Suprapubic skin (tissue), 4 donors: ENCODE measurements around the gene LHFPL3.

Source experiments
- EP300 ChIP-seq: sonication (generic); formaldehyde crosslinking; IDR thresholded peaks from one replicate; pipeline ENCODE4 v1.6.1; 2017; ENCODE audit warnings: antibody characterized with exemption
- POLR2A ChIP-seq, 2 donors: fragments of 450-650 bp; IDR thresholded peaks; one replicate each; pipeline ENCODE4 v1.6.1; 2017; ENCODE audit warnings: antibody characterized with exemption in 2 of 2, mild to moderate bottlenecking in 2 of 2, moderate library complexity in 2 of 2
- POLR2AphosphoS5 ChIP-seq, 3 donors: sonication (generic); formaldehyde crosslinking; IDR thresholded peaks; one replicate each; pipeline ENCODE4 v1.6.1; 2017; ENCODE audit warnings: antibody characterized with exemption in 3 of 3
- TF ChIP-seq, protein P1 (sequence below), 2 donors: fragments of 200-600 bp in 1 of 2; fragments of 450-650 bp in 1 of 2; sonication (generic) in 1 of 2; IDR thresholded peaks; one replicate each; pipeline ENCODE4 v1.5.1; 2016 to 2019; ENCODE audit warnings: antibody characterized with exemption in 2 of 2, mild to moderate bottlenecking in 1 of 2, moderate library complexity in 1 of 2

DNA sequence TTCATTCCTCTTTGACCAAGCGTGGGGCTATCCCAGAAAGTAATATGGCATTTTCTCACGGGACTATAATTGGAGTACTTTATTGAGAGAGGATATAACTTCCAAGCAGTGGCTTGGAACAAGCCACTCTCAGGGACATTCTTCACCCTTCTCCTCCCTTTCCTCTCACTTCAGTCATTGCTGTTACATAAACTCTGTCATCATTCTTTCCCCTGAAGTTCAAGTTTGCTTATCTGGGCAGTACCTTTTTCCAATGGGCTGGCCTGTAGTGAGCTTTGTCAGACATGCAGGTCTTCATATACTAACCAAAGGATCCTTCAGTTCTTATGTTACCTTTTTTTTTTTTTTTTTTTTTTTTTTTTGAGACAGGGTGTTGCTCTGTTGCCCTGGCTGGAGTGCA is 626.9 kb downstream of the LHFPL3 start:
- TF ChIP-seq, protein P1, sequence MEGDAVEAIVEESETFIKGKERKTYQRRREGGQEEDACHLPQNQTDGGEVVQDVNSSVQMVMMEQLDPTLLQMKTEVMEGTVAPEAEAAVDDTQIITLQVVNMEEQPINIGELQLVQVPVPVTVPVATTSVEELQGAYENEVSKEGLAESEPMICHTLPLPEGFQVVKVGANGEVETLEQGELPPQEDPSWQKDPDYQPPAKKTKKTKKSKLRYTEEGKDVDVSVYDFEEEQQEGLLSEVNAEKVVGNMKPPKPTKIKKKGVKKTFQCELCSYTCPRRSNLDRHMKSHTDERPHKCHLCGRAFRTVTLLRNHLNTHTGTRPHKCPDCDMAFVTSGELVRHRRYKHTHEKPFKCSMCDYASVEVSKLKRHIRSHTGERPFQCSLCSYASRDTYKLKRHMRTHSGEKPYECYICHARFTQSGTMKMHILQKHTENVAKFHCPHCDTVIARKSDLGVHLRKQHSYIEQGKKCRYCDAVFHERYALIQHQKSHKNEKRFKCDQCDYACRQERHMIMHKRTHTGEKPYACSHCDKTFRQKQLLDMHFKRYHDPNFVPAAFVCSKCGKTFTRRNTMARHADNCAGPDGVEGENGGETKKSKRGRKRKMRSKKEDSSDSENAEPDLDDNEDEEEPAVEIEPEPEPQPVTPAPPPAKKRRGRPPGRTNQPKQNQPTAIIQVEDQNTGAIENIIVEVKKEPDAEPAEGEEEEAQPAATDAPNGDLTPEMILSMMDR (IDR thresholded peaks at IDR 0.05) = no peak
- TF ChIP-seq POLR2AphosphoS5 (IDR thresholded peaks at IDR 0.05) = no peak
- no peak for TF ChIP-seq POLR2A (IDR thresholded peaks at IDR 0.05)
- no peak for TF ChIP-seq EP300
